22Rv1 (cell line): Measurements from ENCODE around the gene NOL3.

Source experiments
- CTCF ChIP-seq: fragments of 450-650 bp; IDR thresholded peaks from 2 replicates; pipeline ENCODE4 v1.5.1; 2017; ENCODE audit warnings: mild to moderate bottlenecking
- ZFX ChIP-seq: fragments of 450-650 bp; IDR thresholded peaks from 2 replicates; pipeline ENCODE4 v1.6.1; 2017; ENCODE audit warnings: antibody characterized with exemption, borderline replicate concordance

DNA sequence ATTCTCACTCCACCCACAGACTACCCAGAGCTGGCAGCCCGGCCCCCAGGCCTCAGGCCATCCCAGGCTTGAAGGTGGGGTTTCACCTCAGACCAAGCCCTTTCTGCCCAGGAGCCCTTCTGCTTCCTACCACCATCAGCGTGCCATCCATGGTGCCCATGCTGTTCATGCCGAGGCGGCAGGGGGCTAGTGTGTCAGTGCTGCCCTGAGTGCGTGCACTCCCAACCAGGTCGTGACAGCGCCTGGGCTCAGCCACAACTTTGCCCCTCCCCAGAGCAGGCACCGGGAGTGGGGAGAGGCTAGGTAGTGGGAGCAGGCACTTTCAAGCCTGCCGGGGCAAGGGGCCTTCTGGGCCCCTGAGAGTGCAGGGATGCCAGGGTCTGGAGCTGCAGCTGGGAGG is 28.0 kb upstream of the NOL3 start:
- TF ChIP-seq CTCF (no peak), ZFX (no peak)
